Calu3 (cell line): ENCODE results near the gene PLSCR1. TPM values are rescaled to one million over a fixed set of nuclear protein-coding genes. Genes with fewer than 3 reads are reported as not detected.
"Not testable (repeated sequence)": the region's sequence is repeated elsewhere in the genome, so short reads cannot be mapped to it uniquely, and the experiment has no call there.

Experiments
- BruUV-seq: library from RNA; stranded (reverse); fragments of 400-500 nt; replicated peaks from 2 replicates; lab custom pipeline; 2021; lab: Mats Ljungman, UMichigan
- CTCF ChIA-PET: fragments of 300-600 bp; sonication (Branson Sonifier 250); formaldehyde crosslinking; loops from one replicate; lab custom pipeline; 2022; ENCODE audit warnings: antibody characterized with exemption; lab: Charles Lee
- DNase-seq: peaks from one replicate; pipeline ENCODE4 v3.0.0; 2022
- H3K27ac Mint-ChIP-seq: one replicate; pipeline ENCODE4 v1.8.0; 2022; ENCODE audit warnings: mixed read lengths; ENCODE audit not compliant: unreplicated experiment
- H3K27me3 Mint-ChIP-seq: one replicate; pipeline ENCODE4 v1.8.0; 2022; ENCODE audit warnings: mixed read lengths; ENCODE audit not compliant: unreplicated experiment
- H3K36me3 Mint-ChIP-seq: one replicate; pipeline ENCODE4 v1.8.0; 2022; ENCODE audit warnings: mild to moderate bottlenecking, moderate library complexity, mixed read lengths; ENCODE audit not compliant: insufficient read depth, unreplicated experiment
- H3K4me1 Mint-ChIP-seq: one replicate; pipeline ENCODE4 v1.8.0; 2022; ENCODE audit warnings: mild to moderate bottlenecking, low read depth, mixed read lengths; ENCODE audit not compliant: unreplicated experiment
- H3K4me3 Mint-ChIP-seq: one replicate; pipeline ENCODE4 v1.8.0; 2022; ENCODE audit warnings: mild to moderate bottlenecking, low read depth, moderate library complexity, mixed read lengths; ENCODE audit not compliant: unreplicated experiment
- H3K9me3 Mint-ChIP-seq: one replicate; pipeline ENCODE4 v1.8.0; 2022; ENCODE audit warnings: low read depth, mixed read lengths; ENCODE audit not compliant: unreplicated experiment
- intact Hi-C: fragments of 100-400 bp; cut with micrococcal nuclease; formaldehyde crosslinking; loops from one replicate; pipeline ENCODE4 v1.10.0; 2022; ENCODE audit not compliant: unreplicated experiment
- total RNA-seq: library from RNA; stranded (reverse); gene quantifications from 2 replicates; pipeline ENCODE4 v1.2.3, GENCODE V29; 2022
- TF ChIP-seq, protein P1 (sequence below): fragments of 200-600 bp; IDR thresholded peaks from one replicate; pipeline ENCODE4 v1.8.0; 2022; ENCODE audit warnings: antibody characterized with exemption; ENCODE audit not compliant: unreplicated experiment

PLSCR1 gene
- total RNA-seq, 1 experiment from 2014 or later = 887 TPM

DNA sequence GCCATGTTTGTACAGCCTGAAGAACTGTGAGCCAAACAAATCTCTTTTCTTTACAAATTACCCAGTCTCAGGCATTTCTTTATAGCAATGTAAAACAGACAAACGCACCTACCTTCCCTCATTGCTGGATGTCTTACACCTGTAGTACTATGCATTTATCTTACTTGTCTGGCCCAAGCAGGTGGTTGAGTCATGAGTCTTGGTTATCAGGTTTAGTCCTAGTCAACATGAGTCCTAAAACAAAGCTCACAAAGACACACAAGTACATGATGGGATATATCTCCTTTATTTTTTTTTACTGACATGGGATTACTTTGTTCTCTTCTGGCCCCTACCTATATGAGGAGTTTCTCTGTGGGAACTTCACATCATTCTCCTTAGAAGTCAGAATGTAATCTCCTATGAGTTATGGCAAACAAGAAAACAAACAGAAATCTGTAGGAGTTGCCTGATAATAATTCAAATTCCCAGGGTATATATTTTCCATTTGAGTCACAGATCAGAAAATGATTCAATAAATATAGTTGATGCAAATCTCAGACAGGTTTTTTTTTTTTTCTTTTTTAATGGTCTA lies 41.4 kb downstream of the PLSCR1 start:
- Mint-ChIP-seq H3K4me1 (peaks cover 51% of the 10 kb centered on the region), H3K4me3 (peak overlapping the region; percentile 69), H3K36me3 (peaks cover 46% of the 10 kb centered on the region), H3K9me3 (peaks cover 4% of the 10 kb centered on the region), H3K27ac (peak overlapping the region; percentile 100), H3K27me3 (no peaks in the 10 kb centered on the region)
- intact Hi-C loops = loop anchor here (1.0 to 2.0 kb wide), 4 partner anchors 32 to 169 kb away; no protein-coding TSS in a partner anchor
- no peak for DNase-seq
- TF ChIP-seq, protein P1, sequence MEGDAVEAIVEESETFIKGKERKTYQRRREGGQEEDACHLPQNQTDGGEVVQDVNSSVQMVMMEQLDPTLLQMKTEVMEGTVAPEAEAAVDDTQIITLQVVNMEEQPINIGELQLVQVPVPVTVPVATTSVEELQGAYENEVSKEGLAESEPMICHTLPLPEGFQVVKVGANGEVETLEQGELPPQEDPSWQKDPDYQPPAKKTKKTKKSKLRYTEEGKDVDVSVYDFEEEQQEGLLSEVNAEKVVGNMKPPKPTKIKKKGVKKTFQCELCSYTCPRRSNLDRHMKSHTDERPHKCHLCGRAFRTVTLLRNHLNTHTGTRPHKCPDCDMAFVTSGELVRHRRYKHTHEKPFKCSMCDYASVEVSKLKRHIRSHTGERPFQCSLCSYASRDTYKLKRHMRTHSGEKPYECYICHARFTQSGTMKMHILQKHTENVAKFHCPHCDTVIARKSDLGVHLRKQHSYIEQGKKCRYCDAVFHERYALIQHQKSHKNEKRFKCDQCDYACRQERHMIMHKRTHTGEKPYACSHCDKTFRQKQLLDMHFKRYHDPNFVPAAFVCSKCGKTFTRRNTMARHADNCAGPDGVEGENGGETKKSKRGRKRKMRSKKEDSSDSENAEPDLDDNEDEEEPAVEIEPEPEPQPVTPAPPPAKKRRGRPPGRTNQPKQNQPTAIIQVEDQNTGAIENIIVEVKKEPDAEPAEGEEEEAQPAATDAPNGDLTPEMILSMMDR = no peak
- no TSS peak for BruUV-seq
- CTCF ChIA-PET = interaction anchor here (1.0 to 1.6 kb wide), 3 partner anchors 42 to 280 kb away, joined by 3 to 8 read pairs (median 3); partner anchors contain the start of gene PLSCR1

DNA sequence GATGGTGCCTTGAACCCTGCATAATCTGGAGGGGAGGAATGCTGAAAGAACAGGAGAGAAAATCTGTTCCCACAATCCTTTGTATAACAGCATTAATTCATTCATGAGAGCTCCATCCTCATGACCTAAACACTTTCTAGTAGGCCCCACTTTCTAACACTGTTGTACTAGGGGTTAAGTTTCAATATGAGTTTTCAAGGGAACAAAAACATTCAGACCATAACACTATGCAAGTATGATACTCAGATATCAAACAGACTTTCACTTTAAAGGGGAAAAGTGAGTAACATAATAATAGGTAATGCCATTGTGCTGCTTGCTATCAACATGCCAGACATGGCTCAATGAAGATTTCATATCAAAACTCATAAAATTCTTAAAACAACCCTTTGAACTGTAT lies 42.7 kb downstream of the PLSCR1 start:
- no TSS peak for BruUV-seq
- no peak overlapping the region for H3K4me3 Mint-ChIP-seq
- CTCF ChIA-PET = no interaction called here
- H3K4me1 Mint-ChIP-seq = peaks cover 39% of the 10 kb centered on the region
- no peak overlapping the region for H3K27ac Mint-ChIP-seq
- TF ChIP-seq, protein P1 = no peak
- intact Hi-C loops = loop anchor here (2.0 kb wide), 1 partner anchor 31 kb away; no protein-coding TSS in a partner anchor
- peaks cover 4% of the 10 kb centered on the region for H3K9me3 Mint-ChIP-seq
- H3K27me3 Mint-ChIP-seq = no peaks in the 10 kb centered on the region
- DNase-seq = no peak
- peaks cover 44% of the 10 kb centered on the region for H3K36me3 Mint-ChIP-seq

DNA sequence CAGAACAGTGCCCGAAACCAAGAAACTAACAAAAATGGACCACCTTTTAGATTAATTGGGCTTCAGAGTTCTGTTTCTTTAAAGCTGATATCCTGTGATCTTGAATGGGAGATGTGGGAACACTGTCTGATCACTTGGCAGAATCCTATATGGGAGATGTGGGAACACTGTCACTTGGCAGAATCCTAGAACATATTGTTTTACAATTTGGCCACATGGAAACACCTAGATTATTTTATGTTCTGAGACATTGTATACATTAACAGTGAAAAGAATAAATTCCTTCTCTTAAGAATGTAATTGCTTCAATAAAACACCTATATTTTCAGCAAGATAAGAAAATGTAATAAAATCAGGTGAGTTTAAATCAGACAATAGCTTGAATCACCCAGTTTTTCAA lies 44.7 kb downstream of the PLSCR1 start:
- BruUV-seq = no TSS peak
- H3K27me3 Mint-ChIP-seq = no peaks in the 10 kb centered on the region
- no peak for DNase-seq
- peaks cover 25% of the 10 kb centered on the region for H3K4me1 Mint-ChIP-seq
- TF ChIP-seq, protein P1 = no peak
- intact Hi-C loops = no loop called here
- H3K9me3 Mint-ChIP-seq = peaks cover 6% of the 10 kb centered on the region
- no peak overlapping the region for H3K4me3 Mint-ChIP-seq
- CTCF ChIA-PET = interaction anchor here (0.9 kb wide), 1 partner anchor 277 kb away, joined by 3 read pairs; no protein-coding TSS in a partner anchor
- H3K36me3 Mint-ChIP-seq = peaks cover 35% of the 10 kb centered on the region
- no peak overlapping the region for H3K27ac Mint-ChIP-seq

DNA sequence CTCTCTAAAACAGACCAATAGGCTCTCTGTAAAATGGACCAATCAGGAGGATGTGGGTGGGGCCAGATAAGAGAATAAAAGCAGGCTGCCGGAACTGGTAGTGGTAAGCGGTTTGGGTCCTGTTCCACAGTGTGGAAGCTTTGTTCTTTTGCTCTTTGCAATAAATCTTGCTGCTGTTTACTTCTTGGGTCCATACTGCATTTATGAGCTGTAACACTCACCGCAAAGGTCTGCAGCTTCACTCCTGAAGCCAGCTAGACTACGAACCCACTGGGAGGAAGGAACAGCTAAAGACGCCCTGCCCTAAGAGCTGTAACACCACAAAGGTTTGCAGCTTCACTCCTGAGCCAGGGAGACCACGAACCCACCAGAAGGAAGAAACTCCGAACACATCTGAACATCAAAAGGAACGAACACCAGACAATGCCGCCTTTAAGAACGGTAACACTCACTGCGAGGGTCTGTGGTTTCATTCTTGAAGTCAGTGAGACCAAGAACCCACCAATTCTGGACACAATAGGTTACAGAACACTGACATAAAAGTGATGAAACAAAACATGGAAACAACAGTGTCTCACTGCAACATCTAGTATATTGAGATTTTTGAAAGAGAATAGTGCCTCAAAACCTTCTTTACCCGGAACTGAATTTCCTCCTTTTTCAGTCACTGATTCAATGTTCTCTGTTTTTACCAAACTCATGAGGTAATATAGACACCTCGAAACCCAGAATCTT lies 46.2 kb downstream of the PLSCR1 start:
- no peak for DNase-seq
- no TSS peak for BruUV-seq
- intact Hi-C loops = no loop called here
- Mint-ChIP-seq H3K27ac (no peak overlapping the region), H3K4me3 (no peak overlapping the region), H3K27me3 (no peaks in the 10 kb centered on the region), H3K9me3 (peaks cover 6% of the 10 kb centered on the region), H3K36me3 (peaks cover 21% of the 10 kb centered on the region), H3K4me1 (peaks cover 10% of the 10 kb centered on the region)
- CTCF ChIA-PET = no interaction called here
- TF ChIP-seq, protein P1 = no peak

DNA sequence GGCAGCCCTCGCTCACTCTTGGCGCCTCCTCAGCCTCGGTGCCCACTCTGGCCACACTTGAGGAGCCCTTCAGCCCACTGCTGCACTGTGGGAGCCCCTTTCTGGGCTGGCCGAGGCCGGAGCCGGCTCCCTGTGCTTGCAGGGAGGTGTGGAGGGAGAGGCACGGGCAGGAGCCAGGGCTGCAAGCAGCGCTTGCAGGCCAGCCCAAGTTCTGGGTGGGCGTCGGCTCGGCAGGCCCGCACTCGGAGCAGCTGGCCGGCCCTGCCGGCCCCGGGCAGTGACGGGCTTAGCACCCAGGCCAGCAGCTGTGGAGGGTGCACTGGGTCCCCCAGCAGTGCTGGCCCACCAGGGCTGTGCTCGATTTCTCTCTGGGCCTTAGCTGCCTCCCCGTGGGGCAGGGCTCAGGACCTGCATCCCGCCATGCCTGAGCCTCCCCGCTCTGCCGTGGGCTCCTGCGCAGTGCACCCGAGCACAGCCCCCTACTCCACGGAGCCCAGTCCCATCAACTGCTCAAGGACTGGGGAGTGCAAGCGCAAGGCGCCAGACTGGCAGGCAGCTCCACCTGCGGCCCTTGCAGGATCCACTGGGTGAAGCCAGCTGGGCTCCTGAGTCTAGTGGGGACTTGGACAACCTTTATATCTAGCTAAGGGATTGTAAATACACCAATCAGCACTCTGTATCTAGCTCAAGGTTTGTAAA lies 47.1 kb downstream of the PLSCR1 start:
- H3K9me3 Mint-ChIP-seq, H3K4me1 Mint-ChIP-seq, H3K4me3 Mint-ChIP-seq, intact Hi-C loops, DNase-seq, H3K27me3 Mint-ChIP-seq, H3K27ac Mint-ChIP-seq, BruUV-seq, CTCF ChIA-PET: not testable (repeated sequence)
- peaks cover 13% of the 10 kb centered on the region for H3K36me3 Mint-ChIP-seq
